ENCODE data around the gene IL1RN. TPM values are rescaled to one million over a fixed set of nuclear protein-coding genes. Genes with fewer than 3 reads are reported as not detected.

The IL1RN gene
- total and polyA plus RNA-seq, 2 of the 8 experiments (the other 6 are each of a cell fraction or from before 2014, with no cell fraction given), result not detected

DNA sequence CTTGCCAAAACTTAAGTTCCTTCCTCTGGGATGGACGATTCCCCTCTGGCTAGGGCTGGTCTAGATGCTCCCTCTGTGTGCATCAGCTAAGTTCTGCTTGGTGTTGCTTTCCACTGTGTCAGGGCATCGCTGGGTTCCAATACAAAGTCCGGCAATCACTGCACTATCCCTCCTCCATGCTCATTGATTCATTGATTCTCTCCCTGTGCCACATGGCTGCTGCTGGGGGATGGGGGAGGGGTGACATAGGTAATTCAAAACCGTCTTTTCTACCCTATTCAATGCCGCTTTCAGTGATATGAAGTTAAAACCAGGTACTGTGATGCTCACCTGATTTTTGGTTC is 22.8 kb downstream of the IL1RN start (continued):
- TF ChIP-seq, protein P1, sequence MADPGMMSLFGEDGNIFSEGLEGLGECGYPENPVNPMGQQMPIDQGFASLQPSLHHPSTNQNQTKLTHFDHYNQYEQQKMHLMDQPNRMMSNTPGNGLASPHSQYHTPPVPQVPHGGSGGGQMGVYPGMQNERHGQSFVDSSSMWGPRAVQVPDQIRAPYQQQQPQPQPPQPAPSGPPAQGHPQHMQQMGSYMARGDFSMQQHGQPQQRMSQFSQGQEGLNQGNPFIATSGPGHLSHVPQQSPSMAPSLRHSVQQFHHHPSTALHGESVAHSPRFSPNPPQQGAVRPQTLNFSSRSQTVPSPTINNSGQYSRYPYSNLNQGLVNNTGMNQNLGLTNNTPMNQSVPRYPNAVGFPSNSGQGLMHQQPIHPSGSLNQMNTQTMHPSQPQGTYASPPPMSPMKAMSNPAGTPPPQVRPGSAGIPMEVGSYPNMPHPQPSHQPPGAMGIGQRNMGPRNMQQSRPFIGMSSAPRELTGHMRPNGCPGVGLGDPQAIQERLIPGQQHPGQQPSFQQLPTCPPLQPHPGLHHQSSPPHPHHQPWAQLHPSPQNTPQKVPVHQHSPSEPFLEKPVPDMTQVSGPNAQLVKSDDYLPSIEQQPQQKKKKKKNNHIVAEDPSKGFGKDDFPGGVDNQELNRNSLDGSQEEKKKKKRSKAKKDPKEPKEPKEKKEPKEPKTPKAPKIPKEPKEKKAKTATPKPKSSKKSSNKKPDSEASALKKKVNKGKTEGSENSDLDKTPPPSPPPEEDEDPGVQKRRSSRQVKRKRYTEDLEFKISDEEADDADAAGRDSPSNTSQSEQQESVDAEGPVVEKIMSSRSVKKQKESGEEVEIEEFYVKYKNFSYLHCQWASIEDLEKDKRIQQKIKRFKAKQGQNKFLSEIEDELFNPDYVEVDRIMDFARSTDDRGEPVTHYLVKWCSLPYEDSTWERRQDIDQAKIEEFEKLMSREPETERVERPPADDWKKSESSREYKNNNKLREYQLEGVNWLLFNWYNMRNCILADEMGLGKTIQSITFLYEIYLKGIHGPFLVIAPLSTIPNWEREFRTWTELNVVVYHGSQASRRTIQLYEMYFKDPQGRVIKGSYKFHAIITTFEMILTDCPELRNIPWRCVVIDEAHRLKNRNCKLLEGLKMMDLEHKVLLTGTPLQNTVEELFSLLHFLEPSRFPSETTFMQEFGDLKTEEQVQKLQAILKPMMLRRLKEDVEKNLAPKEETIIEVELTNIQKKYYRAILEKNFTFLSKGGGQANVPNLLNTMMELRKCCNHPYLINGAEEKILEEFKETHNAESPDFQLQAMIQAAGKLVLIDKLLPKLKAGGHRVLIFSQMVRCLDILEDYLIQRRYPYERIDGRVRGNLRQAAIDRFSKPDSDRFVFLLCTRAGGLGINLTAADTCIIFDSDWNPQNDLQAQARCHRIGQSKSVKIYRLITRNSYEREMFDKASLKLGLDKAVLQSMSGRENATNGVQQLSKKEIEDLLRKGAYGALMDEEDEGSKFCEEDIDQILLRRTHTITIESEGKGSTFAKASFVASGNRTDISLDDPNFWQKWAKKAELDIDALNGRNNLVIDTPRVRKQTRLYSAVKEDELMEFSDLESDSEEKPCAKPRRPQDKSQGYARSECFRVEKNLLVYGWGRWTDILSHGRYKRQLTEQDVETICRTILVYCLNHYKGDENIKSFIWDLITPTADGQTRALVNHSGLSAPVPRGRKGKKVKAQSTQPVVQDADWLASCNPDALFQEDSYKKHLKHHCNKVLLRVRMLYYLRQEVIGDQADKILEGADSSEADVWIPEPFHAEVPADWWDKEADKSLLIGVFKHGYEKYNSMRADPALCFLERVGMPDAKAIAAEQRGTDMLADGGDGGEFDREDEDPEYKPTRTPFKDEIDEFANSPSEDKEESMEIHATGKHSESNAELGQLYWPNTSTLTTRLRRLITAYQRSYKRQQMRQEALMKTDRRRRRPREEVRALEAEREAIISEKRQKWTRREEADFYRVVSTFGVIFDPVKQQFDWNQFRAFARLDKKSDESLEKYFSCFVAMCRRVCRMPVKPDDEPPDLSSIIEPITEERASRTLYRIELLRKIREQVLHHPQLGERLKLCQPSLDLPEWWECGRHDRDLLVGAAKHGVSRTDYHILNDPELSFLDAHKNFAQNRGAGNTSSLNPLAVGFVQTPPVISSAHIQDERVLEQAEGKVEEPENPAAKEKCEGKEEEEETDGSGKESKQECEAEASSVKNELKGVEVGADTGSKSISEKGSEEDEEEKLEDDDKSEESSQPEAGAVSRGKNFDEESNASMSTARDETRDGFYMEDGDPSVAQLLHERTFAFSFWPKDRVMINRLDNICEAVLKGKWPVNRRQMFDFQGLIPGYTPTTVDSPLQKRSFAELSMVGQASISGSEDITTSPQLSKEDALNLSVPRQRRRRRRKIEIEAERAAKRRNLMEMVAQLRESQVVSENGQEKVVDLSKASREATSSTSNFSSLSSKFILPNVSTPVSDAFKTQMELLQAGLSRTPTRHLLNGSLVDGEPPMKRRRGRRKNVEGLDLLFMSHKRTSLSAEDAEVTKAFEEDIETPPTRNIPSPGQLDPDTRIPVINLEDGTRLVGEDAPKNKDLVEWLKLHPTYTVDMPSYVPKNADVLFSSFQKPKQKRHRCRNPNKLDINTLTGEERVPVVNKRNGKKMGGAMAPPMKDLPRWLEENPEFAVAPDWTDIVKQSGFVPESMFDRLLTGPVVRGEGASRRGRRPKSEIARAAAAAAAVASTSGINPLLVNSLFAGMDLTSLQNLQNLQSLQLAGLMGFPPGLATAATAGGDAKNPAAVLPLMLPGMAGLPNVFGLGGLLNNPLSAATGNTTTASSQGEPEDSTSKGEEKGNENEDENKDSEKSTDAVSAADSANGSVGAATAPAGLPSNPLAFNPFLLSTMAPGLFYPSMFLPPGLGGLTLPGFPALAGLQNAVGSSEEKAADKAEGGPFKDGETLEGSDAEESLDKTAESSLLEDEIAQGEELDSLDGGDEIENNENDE (IDR thresholded peaks at IDR 0.05; ENCODE audit: insufficient replicate concordance, low read length), result no peak
- TF ChIP-seq POLR2AphosphoS5 (IDR thresholded peaks at IDR 0.05; ENCODE audit: low read depth, low read length), result no peak
- TF ChIP-seq EZH2 (IDR thresholded peaks at IDR 0.05; ENCODE audit: low read depth, low read length, severe bottlenecking), result no peak
- TF ChIP-seq RXRA (IDR thresholded peaks at IDR 0.05; ENCODE audit: insufficient read depth, low read depth, low read length), result no peak
- TF ChIP-seq GTF2F1 (IDR thresholded peaks at IDR 0.05; ENCODE audit: borderline replicate concordance, low read depth, low read length), result no peak
- TF ChIP-seq, protein P2, sequence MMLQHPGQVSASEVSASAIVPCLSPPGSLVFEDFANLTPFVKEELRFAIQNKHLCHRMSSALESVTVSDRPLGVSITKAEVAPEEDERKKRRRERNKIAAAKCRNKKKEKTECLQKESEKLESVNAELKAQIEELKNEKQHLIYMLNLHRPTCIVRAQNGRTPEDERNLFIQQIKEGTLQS (IDR thresholded peaks at IDR 0.05; ENCODE audit: insufficient read depth, low read depth, low read length), result no peak

Measured in H1 (cell line).